ENCODE results near the gene FAM117A. TPM values are rescaled to one million over a fixed set of nuclear protein-coding genes. Genes with fewer than 3 reads are reported as not detected.

Gene FAM117A
- total and polyA plus RNA-seq, 2 of the 4 experiments (the other 2 are of a cell fraction), result 0.72 to 3.4 TPM

- H2AFZ ChIP-seq (replicated peaks; ENCODE audit: low read length, poor library complexity), result no peak overlapping the region
- intact Hi-C loops (cut with micrococcal nuclease), result no loop called here
Observed at GRCh38 chr17:49688848-49689247, 75.1 kb downstream of the FAM117A start.

More at GRCh38 chr17:49688848-49689247, 75.1 kb downstream of the FAM117A start:
- Histone ChIP-seq H3K9me3 (ENCODE audit: control insufficient read depth, insufficient read depth, low read length) (no peaks in the 10 kb centered on the region), H3K9me1 (ENCODE audit: insufficient read depth, low read length) (peaks cover 8% of the 10 kb centered on the region; the same call in 1 of the 2 replicates), H2BK5ac (ENCODE audit: low read depth, low read length, poor library complexity, severe bottlenecking) (no peak overlapping the region), H2BK15ac (ENCODE audit: low read depth, low read length) (no peak overlapping the region), H3K4ac (ENCODE audit: low read depth, low read length) (peak overlapping the region; percentile 35; the same call in 1 of the 2 replicates), H3K23ac (ENCODE audit: low read depth, low read length) (no peak overlapping the region), H4K20me1 (ENCODE audit: insufficient read depth, low read length) (no peaks in the 10 kb centered on the region), H2AK5ac (ENCODE audit: low read depth, low read length) (peak overlapping the region; percentile 60; the same call in 1 of the 2 replicates), H3K79me1 (ENCODE audit: low read depth in 1 of 2, low read length in 2 of 2) (no peaks in the 10 kb centered on the region), H3K56ac (ENCODE audit: extremely low read depth, insufficient read depth, low read length) (no peak overlapping the region), H3K27me3 (ENCODE audit: control insufficient read depth, insufficient read depth, low read length) (peaks cover 6% of the 10 kb centered on the region; the same call in 1 of the 2 replicates), H3K4me3 (ENCODE audit: insufficient read depth, low read depth, low read length) (no peak overlapping the region), H3K4me1 (ENCODE audit: control insufficient read depth, insufficient read depth, low read length) (peaks cover 2% of the 10 kb centered on the region; the same call in 1 of the 2 replicates), H3K18ac (ENCODE audit: low read depth, low read length) (no peak overlapping the region), H2BK20ac (ENCODE audit: low read depth, low read length) (peak overlapping the region; percentile 18; the same call in 1 of the 2 replicates), H3K27ac (ENCODE audit: insufficient read depth, low read length) (no peak overlapping the region), H2BK120ac (ENCODE audit: low read depth, low read length) (peak overlapping the region; percentile 70; the same call in 1 of the 2 replicates), H4K8ac (ENCODE audit: low read depth in 2 of 2, low read length in 2 of 2) (peak overlapping the region; percentile 51 to 52; a peak in 3 of 4 replicates), H4K5ac (ENCODE audit: low read depth, low read length) (no peak overlapping the region), H4K91ac (ENCODE audit: insufficient read depth, low read depth, low read length) (no peak overlapping the region; the same call in 1 of the 2 replicates), H2AK9ac (replicated peaks; ENCODE audit: low read depth, low read length, poor library complexity) (no peak overlapping the region), H3K14ac (replicated peaks; ENCODE audit: low read depth, low read length) (0 out of 2 replicates have a peak overlapping the region, but pooled peaks have one; percentile 1), H3K36me3 (ENCODE audit: control insufficient read depth, insufficient read depth, low read length) (no peaks in the 10 kb centered on the region), H3K4me2 (ENCODE audit: low read depth, low read length) (no peak overlapping the region), H3K9ac (ENCODE audit: low read depth, low read length) (no peak overlapping the region)
- dilution Hi-C loops (cut with HindIII; ENCODE audit: low sequenced_read_pairs, unreplicated experiment) (no loop called here), in situ Hi-C loops (cut with MboI; ENCODE audit: low sequenced_read_pairs) (no loop called here)
- WGBS, 2 experiments (ENCODE audit: extremely low coverage in 2 of 2, insufficient read length in 1 of 2), result 74% methylated on average over 3 of the region's 4 CpGs; no CpG with 5 or more reads in 1 of the 2 experiments
- CTCF ChIA-PET, result interaction anchor here (0.7 kb wide), 1 partner anchor 163 kb away, joined by 3 read pairs; no protein-coding TSS in a partner anchor
- BruUV-seq (replicated peaks), result no TSS peak
- TF ChIP-seq BHLHE40 (IDR thresholded peaks at IDR 0.05; ENCODE audit: low read depth, low read length), result no peak
- no peak for TF ChIP-seq MAFK (IDR thresholded peaks at IDR 0.05; ENCODE audit: low read depth, low read length)
- TF ChIP-seq FOS (IDR thresholded peaks at IDR 0.05; ENCODE audit: low read depth, low read length), result no peak
- TF ChIP-seq POLR2A (IDR thresholded peaks at IDR 0.05; ENCODE audit: low read depth, low read length), result no peak
- no peak for TF ChIP-seq SMC3 (IDR thresholded peaks at IDR 0.05; ENCODE audit: low read depth, low read length)
- TF ChIP-seq CHD1 (IDR thresholded peaks at IDR 0.05; ENCODE audit: low read depth, low read length), result no peak
- no peak for TF ChIP-seq CTCF (conservative IDR thresholded peaks at IDR 0.05; ENCODE audit: low read depth, low read length)
- no peak for TF ChIP-seq RCOR1 (IDR thresholded peaks at IDR 0.05; ENCODE audit: insufficient replicate concordance, low read length)
- no peak for TF ChIP-seq MAZ (IDR thresholded peaks at IDR 0.05; ENCODE audit: borderline replicate concordance, low read depth, low read length)
- TF ChIP-seq RAD21 (IDR thresholded peaks at IDR 0.05; ENCODE audit: low read length), result no peak
- TF ChIP-seq USF2 (IDR thresholded peaks at IDR 0.05; ENCODE audit: low read depth, low read length), result no peak
- no peak for TF ChIP-seq ELK1 (IDR thresholded peaks at IDR 0.05; ENCODE audit: borderline replicate concordance, low read depth, low read length)
- TF ChIP-seq RFX5 (IDR thresholded peaks at IDR 0.05; ENCODE audit: low read depth, low read length), result no peak
- ATAC-seq (ENCODE audit: low read depth), result no peak
- no peak for DNase-seq
- POLR2A ChIA-PET (ENCODE audit: unreplicated experiment), result no interaction called here
